HEK293 (cell line): Measurements from ENCODE around the gene ZNF275.

Experiments
- CTCF ChIA-PET: fragments of 350-600 bp; formaldehyde crosslinking; extraction: SDS; loops from one replicate; lab custom pipeline; 2021; ENCODE audit warnings: antibody characterized with exemption; lab: Yijun Ruan, JAX
- POLR2A ChIA-PET: fragments of 300-600 bp; formaldehyde crosslinking; extraction: SDS; loops from one replicate; lab custom pipeline; 2020; ENCODE audit warnings: antibody characterized with exemption, inconsistent platforms; lab: Yijun Ruan, JAX
- H3K27ac ChIP-seq: fragments of 200-500 bp; sonication (Bioruptor generic); 2 replicates; pipeline ENCODE4 v1.5.1; 2014; ENCODE audit warnings: low read depth, low read length, control low read depth, inconsistent platforms; ENCODE audit errors: extremely low read depth
- H3K36me3 ChIP-seq, 2 experiments: fragments of 200-500 bp in 1 of 2; sonication (Bioruptor generic) in 1 of 2; 1 replicate in 1 of 2; 2 replicates in 1 of 2; pipeline ENCODE4 v1.5.1; 2014 to 2017; ENCODE audit warnings: inconsistent platforms in 2 of 2, low read length in 2 of 2; ENCODE audit not compliant: control insufficient read depth in 2 of 2, insufficient read depth in 1 of 2
- H3K4me1 ChIP-seq: fragments of 200-500 bp; sonication (Bioruptor generic); 2 replicates; pipeline ENCODE4 v1.5.1; 2014; ENCODE audit warnings: mild to moderate bottlenecking, low read length, inconsistent platforms; ENCODE audit not compliant: control insufficient read depth, insufficient read depth
- H3K4me3 ChIP-seq: 2 replicates; pipeline ENCODE4 v1.5.1; 2011; ENCODE audit warnings: low read depth, mild to moderate bottlenecking, control low read depth, low read length, moderate library complexity
- H3K9me3 ChIP-seq: fragments of 200-500 bp; sonication (Bioruptor generic); 2 replicates; pipeline ENCODE4 v1.5.1; 2014; ENCODE audit warnings: low read depth, low read length, inconsistent platforms; ENCODE audit not compliant: control insufficient read depth, insufficient read depth
- EGR2 ChIP-seq: fragments of 450-650 bp; formaldehyde crosslinking; IDR thresholded peaks from 2 replicates; pipeline ENCODE4 v1.5.1; 2016; ENCODE audit warnings: low read depth, missing biosample characterization, missing genetic modification characterization
- GFI1B ChIP-seq: fragments of 450-650 bp; formaldehyde crosslinking; IDR thresholded peaks from 2 replicates; pipeline ENCODE4 v1.5.1; 2016; ENCODE audit warnings: missing biosample characterization, missing genetic modification characterization
- MZF1 ChIP-seq: fragments of 450-650 bp; formaldehyde crosslinking; IDR thresholded peaks from 2 replicates; pipeline ENCODE4 v1.5.1; 2017; ENCODE audit warnings: missing biosample characterization, missing genetic modification characterization, borderline replicate concordance
- SALL2 ChIP-seq: fragments of 450-650 bp; formaldehyde crosslinking; IDR thresholded peaks from 2 replicates; pipeline ENCODE4 v1.5.0; 2017; ENCODE audit warnings: missing biosample characterization, mild to moderate bottlenecking, missing genetic modification characterization, borderline replicate concordance
- SP3 ChIP-seq: fragments of 450-650 bp; formaldehyde crosslinking; IDR thresholded peaks from 2 replicates; pipeline ENCODE4 v1.5.1; 2016; ENCODE audit warnings: missing biosample characterization, missing genetic modification characterization
- YY2 ChIP-seq: fragments of 450-650 bp; formaldehyde crosslinking; IDR thresholded peaks from 2 replicates; pipeline ENCODE4 v1.5.1; 2016; ENCODE audit warnings: missing biosample characterization, missing genetic modification characterization
- ZBTB21 ChIP-seq: fragments of 450-650 bp; formaldehyde crosslinking; IDR thresholded peaks from 2 replicates; pipeline ENCODE4 v1.5.1; 2017; ENCODE audit warnings: missing biosample characterization, missing genetic modification characterization
- ZEB2 ChIP-seq: fragments of 450-650 bp; formaldehyde crosslinking; IDR thresholded peaks from 2 replicates; pipeline ENCODE4 v1.5.1; 2016; ENCODE audit warnings: missing biosample characterization, missing genetic modification characterization
- ZFHX2 ChIP-seq: fragments of 450-650 bp; formaldehyde crosslinking; conservative IDR thresholded peaks from 2 replicates; pipeline ENCODE4 v1.5.1; 2016; ENCODE audit warnings: missing biosample characterization, missing genetic modification characterization
- ZNF2 ChIP-seq: fragments of 450-650 bp; formaldehyde crosslinking; IDR thresholded peaks from 2 replicates; pipeline ENCODE4 v1.5.1; 2016; ENCODE audit warnings: missing biosample characterization, missing genetic modification characterization
- ZNF354C ChIP-seq: fragments of 450-650 bp; formaldehyde crosslinking; IDR thresholded peaks from 2 replicates; pipeline ENCODE4 v1.5.1; 2016; ENCODE audit warnings: missing biosample characterization, missing genetic modification characterization, low read depth, borderline replicate concordance
- ZNF366 ChIP-seq: fragments of 450-650 bp; formaldehyde crosslinking; conservative IDR thresholded peaks from 2 replicates; pipeline ENCODE4 v1.5.1; 2016; ENCODE audit warnings: missing biosample characterization, missing genetic modification characterization
- ZNF530 ChIP-seq: fragments of 450-650 bp; formaldehyde crosslinking; IDR thresholded peaks from 2 replicates; pipeline ENCODE4 v1.5.1; 2016; ENCODE audit warnings: low read depth, missing biosample characterization, missing genetic modification characterization
- ZNF629 ChIP-seq: fragments of 450-650 bp; formaldehyde crosslinking; IDR thresholded peaks from 2 replicates; pipeline ENCODE4 v1.5.1; 2017; ENCODE audit warnings: missing biosample characterization, missing genetic modification characterization
- ZNF670 ChIP-seq: fragments of 450-650 bp; formaldehyde crosslinking; IDR thresholded peaks from 2 replicates; pipeline ENCODE4 v1.5.1; 2016; ENCODE audit warnings: missing biosample characterization, missing genetic modification characterization, low read depth
- ZNF777 ChIP-seq: fragments of 450-650 bp; formaldehyde crosslinking; IDR thresholded peaks from 2 replicates; pipeline ENCODE4 v1.5.1; 2017; ENCODE audit warnings: missing biosample characterization, missing genetic modification characterization, borderline replicate concordance
- ZNF791 ChIP-seq: fragments of 450-650 bp; formaldehyde crosslinking; IDR thresholded peaks from 2 replicates; pipeline ENCODE4 v1.5.1; 2016; ENCODE audit warnings: missing biosample characterization, missing genetic modification characterization
- TF ChIP-seq, protein P1 (sequence below): fragments of 450-650 bp; formaldehyde crosslinking; IDR thresholded peaks from 2 replicates; pipeline ENCODE4 v1.5.1; 2016; ENCODE audit warnings: missing biosample characterization, missing genetic modification characterization
- TF ChIP-seq, protein P2 (sequence below): fragments of 450-650 bp; formaldehyde crosslinking; IDR thresholded peaks from 2 replicates; pipeline ENCODE4 v1.5.1; 2017; ENCODE audit warnings: missing biosample characterization, missing genetic modification characterization
- TF ChIP-seq, protein P3 (sequence below): fragments of 450-650 bp; formaldehyde crosslinking; IDR thresholded peaks from 2 replicates; pipeline ENCODE4 v1.5.1; 2016; ENCODE audit warnings: missing biosample characterization, missing genetic modification characterization
- TF ChIP-seq, protein P4 (sequence below): fragments of 450-650 bp; formaldehyde crosslinking; IDR thresholded peaks from 2 replicates; pipeline ENCODE4 v1.5.1; 2016; ENCODE audit warnings: missing biosample characterization, missing genetic modification characterization
- TF ChIP-seq, protein P5 (sequence below): IDR thresholded peaks from 2 replicates; pipeline ENCODE4 v1.6.1; 2011; ENCODE audit warnings: mild to moderate bottlenecking, low read depth, low read length, borderline replicate concordance
- TF ChIP-seq, protein P6 (sequence below): fragments of 450-650 bp; formaldehyde crosslinking; IDR thresholded peaks from 2 replicates; pipeline ENCODE4 v1.5.1; 2016; ENCODE audit warnings: missing biosample characterization, missing genetic modification characterization

Gene ZNF275

DNA sequence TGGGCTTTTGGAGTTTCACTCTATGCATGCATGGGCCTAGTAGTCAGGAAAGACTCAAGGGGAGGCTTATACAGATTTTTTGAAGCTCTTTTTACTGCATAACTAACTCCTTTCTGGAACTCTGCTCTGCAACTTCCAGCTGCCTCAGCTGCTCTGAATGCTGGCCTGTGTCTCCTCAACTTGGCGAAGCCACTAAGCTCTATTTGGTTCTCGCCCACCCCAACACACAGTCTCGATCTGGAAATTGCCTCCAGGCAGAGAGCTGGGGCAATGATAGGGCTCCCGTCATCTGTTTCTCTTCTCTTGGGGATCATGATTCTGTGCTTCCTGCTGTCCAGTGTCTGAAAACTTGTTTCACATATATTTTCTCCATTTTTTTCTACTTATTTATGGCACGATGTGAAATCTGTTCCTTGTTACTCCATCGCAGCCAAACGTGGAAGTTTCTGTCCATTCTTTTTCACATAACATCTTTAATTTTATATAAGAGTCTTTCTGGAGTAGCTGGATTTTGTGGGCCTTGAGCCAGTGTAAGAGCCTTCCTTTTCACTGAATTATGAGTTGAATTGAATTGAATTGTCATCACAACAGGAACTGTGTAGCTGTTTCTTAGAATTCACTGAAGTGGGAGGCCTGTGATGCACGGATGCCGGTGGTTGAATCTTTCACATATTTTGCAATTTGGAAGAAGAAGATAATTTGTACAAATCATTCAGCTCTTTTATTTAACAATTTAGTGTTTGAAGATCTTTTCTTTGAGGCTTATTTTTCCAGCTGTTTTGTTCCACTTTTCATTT is 9.0 kb downstream of the ZNF275 start:
- CTCF ChIA-PET = interaction anchor here (0.6 kb wide), 1 partner anchor 32 kb away, joined by 4 read pairs; no protein-coding TSS in a partner anchor
- Histone ChIP-seq H3K27ac (no peak overlapping the region), H3K9me3 (no peaks in the 10 kb centered on the region), H3K4me3 (no peak overlapping the region), H3K36me3 (peaks cover 6 to 84% of the 10 kb centered on the region in 2 experiments; a peak in 2 of 3 replicates), H3K4me1 (no peaks in the 10 kb centered on the region)
- POLR2A ChIA-PET = interaction anchor here (1.1 kb wide), 1 partner anchor 9 kb away, joined by 4 read pairs; the partner anchor contains the start of gene ZNF275
- TF ChIP-seq, protein P1, sequence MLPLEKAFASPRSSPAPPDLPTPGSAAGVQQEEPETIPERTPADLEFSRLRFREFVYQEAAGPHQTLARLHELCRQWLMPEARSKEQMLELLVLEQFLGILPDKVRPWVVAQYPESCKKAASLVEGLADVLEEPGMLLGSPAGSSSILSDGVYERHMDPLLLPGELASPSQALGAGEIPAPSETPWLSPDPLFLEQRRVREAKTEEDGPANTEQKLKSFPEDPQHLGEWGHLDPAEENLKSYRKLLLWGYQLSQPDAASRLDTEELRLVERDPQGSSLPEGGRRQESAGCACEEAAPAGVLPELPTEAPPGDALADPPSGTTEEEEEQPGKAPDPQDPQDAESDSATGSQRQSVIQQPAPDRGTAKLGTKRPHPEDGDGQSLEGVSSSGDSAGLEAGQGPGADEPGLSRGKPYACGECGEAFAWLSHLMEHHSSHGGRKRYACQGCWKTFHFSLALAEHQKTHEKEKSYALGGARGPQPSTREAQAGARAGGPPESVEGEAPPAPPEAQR = no peak
- TF ChIP-seq EGR2 = no peak
- TF ChIP-seq, all 188 proteins: peak for 0

DNA sequence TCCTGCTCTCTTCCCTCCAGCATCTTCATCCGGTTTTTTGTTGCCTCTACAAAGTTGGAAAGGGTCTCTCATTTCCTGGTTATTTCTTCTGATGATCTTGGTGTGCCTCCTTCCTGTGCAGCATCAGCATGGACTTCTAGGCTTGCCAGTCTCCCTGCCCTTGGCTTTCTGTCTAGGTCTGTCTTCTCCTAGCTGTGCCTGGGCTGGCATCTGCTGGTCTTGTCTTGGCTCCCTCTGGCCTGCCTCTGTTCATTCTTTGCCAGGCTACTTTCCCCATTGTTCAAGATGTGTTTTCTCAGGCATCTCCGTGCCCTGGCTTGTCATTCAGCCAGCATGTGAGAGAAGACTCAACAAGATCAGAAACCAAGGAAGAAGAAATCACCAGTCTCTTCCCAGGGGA is 9.7 kb downstream of the ZNF275 start:
- H3K9me3 ChIP-seq = no peaks in the 10 kb centered on the region
- peaks cover 9 to 83% of the 10 kb centered on the region in 2 experiments; a peak in 2 of 3 replicates for H3K36me3 ChIP-seq
- H3K27ac ChIP-seq = no peak overlapping the region
- TF ChIP-seq, protein P2, sequence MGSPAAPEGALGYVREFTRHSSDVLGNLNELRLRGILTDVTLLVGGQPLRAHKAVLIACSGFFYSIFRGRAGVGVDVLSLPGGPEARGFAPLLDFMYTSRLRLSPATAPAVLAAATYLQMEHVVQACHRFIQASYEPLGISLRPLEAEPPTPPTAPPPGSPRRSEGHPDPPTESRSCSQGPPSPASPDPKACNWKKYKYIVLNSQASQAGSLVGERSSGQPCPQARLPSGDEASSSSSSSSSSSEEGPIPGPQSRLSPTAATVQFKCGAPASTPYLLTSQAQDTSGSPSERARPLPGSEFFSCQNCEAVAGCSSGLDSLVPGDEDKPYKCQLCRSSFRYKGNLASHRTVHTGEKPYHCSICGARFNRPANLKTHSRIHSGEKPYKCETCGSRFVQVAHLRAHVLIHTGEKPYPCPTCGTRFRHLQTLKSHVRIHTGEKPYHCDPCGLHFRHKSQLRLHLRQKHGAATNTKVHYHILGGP = no peak
- TF ChIP-seq SALL2 (tag by site-specific recombination) (no peak), ZEB2 (tag by site-specific recombination) (no peak)
- TF ChIP-seq, protein P3, sequence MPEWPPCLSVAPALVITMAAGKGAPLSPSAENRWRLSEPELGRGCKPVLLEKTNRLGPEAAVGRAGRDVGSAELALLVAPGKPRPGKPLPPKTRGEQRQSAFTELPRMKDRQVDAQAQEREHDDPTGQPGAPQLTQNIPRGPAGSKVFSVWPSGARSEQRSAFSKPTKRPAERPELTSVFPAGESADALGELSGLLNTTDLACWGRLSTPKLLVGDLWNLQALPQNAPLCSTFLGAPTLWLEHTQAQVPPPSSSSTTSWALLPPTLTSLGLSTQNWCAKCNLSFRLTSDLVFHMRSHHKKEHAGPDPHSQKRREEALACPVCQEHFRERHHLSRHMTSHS (tag by site-specific recombination) = no peak
- TF ChIP-seq, protein P4, sequence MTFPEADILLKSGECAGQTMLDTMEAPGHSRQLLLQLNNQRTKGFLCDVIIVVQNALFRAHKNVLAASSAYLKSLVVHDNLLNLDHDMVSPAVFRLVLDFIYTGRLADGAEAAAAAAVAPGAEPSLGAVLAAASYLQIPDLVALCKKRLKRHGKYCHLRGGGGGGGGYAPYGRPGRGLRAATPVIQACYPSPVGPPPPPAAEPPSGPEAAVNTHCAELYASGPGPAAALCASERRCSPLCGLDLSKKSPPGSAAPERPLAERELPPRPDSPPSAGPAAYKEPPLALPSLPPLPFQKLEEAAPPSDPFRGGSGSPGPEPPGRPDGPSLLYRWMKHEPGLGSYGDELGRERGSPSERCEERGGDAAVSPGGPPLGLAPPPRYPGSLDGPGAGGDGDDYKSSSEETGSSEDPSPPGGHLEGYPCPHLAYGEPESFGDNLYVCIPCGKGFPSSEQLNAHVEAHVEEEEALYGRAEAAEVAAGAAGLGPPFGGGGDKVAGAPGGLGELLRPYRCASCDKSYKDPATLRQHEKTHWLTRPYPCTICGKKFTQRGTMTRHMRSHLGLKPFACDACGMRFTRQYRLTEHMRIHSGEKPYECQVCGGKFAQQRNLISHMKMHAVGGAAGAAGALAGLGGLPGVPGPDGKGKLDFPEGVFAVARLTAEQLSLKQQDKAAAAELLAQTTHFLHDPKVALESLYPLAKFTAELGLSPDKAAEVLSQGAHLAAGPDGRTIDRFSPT (tag by site-specific recombination) = no peak
- CTCF ChIA-PET = no interaction called here
- H3K4me3 ChIP-seq = no peak overlapping the region
- H3K4me1 ChIP-seq = no peaks in the 10 kb centered on the region
- POLR2A ChIA-PET = no interaction called here

DNA sequence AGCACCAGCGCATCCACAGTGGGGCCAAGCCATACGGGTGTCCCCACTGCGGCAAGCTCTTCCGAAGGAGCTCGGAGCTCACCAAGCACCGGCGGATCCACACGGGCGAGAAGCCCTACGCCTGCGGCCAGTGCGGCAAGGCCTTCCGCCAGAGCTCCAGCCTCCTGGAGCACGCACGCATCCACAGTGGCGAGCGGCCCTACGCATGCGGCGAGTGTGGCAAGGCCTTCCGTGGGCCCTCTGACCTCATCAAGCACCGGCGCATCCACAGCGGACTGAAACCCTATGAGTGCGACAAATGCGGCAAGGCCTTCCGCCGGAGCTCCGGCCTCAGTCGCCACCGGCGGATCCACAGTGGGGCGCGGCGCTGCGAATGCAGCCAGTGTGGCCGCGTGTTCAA is 13.6 kb downstream of the ZNF275 start:
- no peaks in the 10 kb centered on the region for H3K9me3 ChIP-seq
- TF ChIP-seq ZNF366 (no peak), ZBTB21 (tag by site-specific recombination) (no peak), MZF1 (no peak), ZNF354C (no peak), ZNF670 (tag by site-specific recombination) (no peak), ZNF629 (tag by site-specific recombination) (no peak), ZFHX2 (tag by site-specific recombination) (no peak), GFI1B (tag by site-specific recombination) (no peak), ZNF2 (no peak), ZNF791 (tag by site-specific recombination) (no peak), ZNF777 (tag by site-specific recombination) (no peak), ZNF530 (no peak), YY2 (tag by site-specific recombination) (no peak), SP3 (tag by site-specific recombination) (no peak)
- TF ChIP-seq, protein P5, sequence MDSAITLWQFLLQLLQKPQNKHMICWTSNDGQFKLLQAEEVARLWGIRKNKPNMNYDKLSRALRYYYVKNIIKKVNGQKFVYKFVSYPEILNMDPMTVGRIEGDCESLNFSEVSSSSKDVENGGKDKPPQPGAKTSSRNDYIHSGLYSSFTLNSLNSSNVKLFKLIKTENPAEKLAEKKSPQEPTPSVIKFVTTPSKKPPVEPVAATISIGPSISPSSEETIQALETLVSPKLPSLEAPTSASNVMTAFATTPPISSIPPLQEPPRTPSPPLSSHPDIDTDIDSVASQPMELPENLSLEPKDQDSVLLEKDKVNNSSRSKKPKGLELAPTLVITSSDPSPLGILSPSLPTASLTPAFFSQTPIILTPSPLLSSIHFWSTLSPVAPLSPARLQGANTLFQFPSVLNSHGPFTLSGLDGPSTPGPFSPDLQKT = no peak
- TF ChIP-seq, protein P6, sequence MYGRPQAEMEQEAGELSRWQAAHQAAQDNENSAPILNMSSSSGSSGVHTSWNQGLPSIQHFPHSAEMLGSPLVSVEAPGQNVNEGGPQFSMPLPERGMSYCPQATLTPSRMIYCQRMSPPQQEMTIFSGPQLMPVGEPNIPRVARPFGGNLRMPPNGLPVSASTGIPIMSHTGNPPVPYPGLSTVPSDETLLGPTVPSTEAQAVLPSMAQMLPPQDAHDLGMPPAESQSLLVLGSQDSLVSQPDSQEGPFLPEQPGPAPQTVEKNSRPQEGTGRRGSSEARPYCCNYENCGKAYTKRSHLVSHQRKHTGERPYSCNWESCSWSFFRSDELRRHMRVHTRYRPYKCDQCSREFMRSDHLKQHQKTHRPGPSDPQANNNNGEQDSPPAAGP (tag by site-specific recombination) = no peak

More for the DNA sequence above, 13.6 kb downstream of the ZNF275 start:
- peaks cover 3 to 84% of the 10 kb centered on the region in 2 experiments; a peak in 2 of 3 replicates for H3K36me3 ChIP-seq
- ChIA-PET POLR2A (no interaction called here), CTCF (no interaction called here)
- H3K4me3 ChIP-seq = no peak overlapping the region
- no peak overlapping the region for H3K27ac ChIP-seq
- H3K4me1 ChIP-seq = no peaks in the 10 kb centered on the region
